Mesothelial cell of epicardium (in vitro differentiated cells): ENCODE results near the gene HERC4. TPM values are rescaled to one million over a fixed set of nuclear protein-coding genes. Genes with fewer than 3 reads are reported as not detected.
"Not testable (repeated sequence)": the region's sequence is repeated elsewhere in the genome, so short reads cannot be mapped to it uniquely, and the experiment has no call there.

Source experiments
- DNase-seq, 2 experiments: peaks; one replicate each; pipeline ENCODE4 v3.0.0; 2021; ENCODE audit warnings: low spot score in 2 of 2; ENCODE audit not compliant: unreplicated experiment in 2 of 2
- H3K27ac Mint-ChIP-seq: 2 replicates; pipeline ENCODE4 v1.8.0; 2021; ENCODE audit warnings: mixed read lengths
- H3K27me3 Mint-ChIP-seq: 2 replicates; pipeline ENCODE4 v1.8.0; 2021; ENCODE audit warnings: low read depth, mixed read lengths
- H3K36me3 Mint-ChIP-seq: 2 replicates; pipeline ENCODE4 v1.8.0; 2021; ENCODE audit warnings: mixed read lengths
- H3K4me1 Mint-ChIP-seq: 2 replicates; pipeline ENCODE4 v1.8.0; 2021; ENCODE audit warnings: mixed read lengths
- H3K4me3 Mint-ChIP-seq: 2 replicates; pipeline ENCODE4 v1.8.0; 2021; ENCODE audit warnings: mild to moderate bottlenecking, moderate library complexity, mixed read lengths
- H3K9me3 Mint-ChIP-seq: 2 replicates; pipeline ENCODE4 v1.8.0; 2021; ENCODE audit warnings: mixed read lengths
- total RNA-seq: library from RNA; stranded (reverse); gene quantifications from 3 replicates; pipeline ENCODE4 v1.2.1, GENCODE V29; 2021
- TF ChIP-seq, protein P1 (sequence below): fragments of 200-600 bp; sonication (generic); IDR thresholded peaks from one replicate; pipeline ENCODE4 v1.5.0; 2021; ENCODE audit warnings: antibody characterized with exemption; ENCODE audit not compliant: unreplicated experiment

The HERC4 gene
- total RNA-seq, 1 donor from 2014 or later: 56.2 TPM

- DNase-seq: peak; percentile 96 to 97
- Mint-ChIP-seq H3K9me3 (no peaks in the 10 kb centered on the region), H3K27me3 (no peaks in the 10 kb centered on the region), H3K27ac (peak within 1 kb of the TSS; percentile 95), H3K4me3 (peak within 1 kb of the TSS; percentile 91), H3K36me3 (peaks cover 16% of the 10 kb centered on the region), H3K4me1 (peaks cover 7% of the 10 kb centered on the region)
- TF ChIP-seq, protein P1, sequence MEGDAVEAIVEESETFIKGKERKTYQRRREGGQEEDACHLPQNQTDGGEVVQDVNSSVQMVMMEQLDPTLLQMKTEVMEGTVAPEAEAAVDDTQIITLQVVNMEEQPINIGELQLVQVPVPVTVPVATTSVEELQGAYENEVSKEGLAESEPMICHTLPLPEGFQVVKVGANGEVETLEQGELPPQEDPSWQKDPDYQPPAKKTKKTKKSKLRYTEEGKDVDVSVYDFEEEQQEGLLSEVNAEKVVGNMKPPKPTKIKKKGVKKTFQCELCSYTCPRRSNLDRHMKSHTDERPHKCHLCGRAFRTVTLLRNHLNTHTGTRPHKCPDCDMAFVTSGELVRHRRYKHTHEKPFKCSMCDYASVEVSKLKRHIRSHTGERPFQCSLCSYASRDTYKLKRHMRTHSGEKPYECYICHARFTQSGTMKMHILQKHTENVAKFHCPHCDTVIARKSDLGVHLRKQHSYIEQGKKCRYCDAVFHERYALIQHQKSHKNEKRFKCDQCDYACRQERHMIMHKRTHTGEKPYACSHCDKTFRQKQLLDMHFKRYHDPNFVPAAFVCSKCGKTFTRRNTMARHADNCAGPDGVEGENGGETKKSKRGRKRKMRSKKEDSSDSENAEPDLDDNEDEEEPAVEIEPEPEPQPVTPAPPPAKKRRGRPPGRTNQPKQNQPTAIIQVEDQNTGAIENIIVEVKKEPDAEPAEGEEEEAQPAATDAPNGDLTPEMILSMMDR: no peak
Observed at GRCh38 chr10:67884313-67884841, 190.7 kb downstream of the HERC4 start, which contains the start of gene SIRT1. Gene SIRT1, plus strand, starts transcription at chr10:67884656. Its CDS starts 66 bp downstream, at chr10:67884722.

GRCh38 chr10:67883710-67884312 lies 191.3 kb downstream of the HERC4 start:
- DNase-seq: no peak
- H3K9me3 Mint-ChIP-seq: no peaks in the 10 kb centered on the region
- H3K4me1 Mint-ChIP-seq: peaks cover 7% of the 10 kb centered on the region
- TF ChIP-seq, protein P1: no peak
- no peaks in the 10 kb centered on the region for H3K27me3 Mint-ChIP-seq
- peak overlapping the region; percentile 79 for H3K4me3 Mint-ChIP-seq
- H3K27ac Mint-ChIP-seq: peak overlapping the region; percentile 95
- peaks cover 11% of the 10 kb centered on the region for H3K36me3 Mint-ChIP-seq

DNA sequence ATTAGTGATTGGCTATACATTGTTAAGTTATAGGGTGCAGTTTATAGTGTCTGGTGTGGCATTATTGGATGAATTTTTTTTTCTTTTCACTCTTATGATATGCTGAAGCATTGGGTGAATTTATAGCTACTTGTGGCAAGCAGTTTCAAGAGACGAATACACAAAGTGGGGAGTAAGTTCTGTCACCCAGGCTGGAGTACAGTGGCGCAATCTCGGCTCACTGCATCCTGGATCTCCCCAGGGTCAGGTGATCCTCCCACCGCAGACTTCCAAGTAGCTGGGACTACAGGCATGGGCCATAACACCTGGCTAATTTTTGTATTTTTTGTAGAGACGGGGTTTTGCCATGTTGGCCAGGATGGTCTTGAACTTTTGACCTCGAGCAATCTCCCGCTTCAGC lies 196.9 kb downstream of the HERC4 start:
- no peaks in the 10 kb centered on the region for H3K4me1 Mint-ChIP-seq
- no peaks in the 10 kb centered on the region for H3K9me3 Mint-ChIP-seq
- no peaks in the 10 kb centered on the region for H3K27me3 Mint-ChIP-seq
- H3K4me3 Mint-ChIP-seq: no peak overlapping the region
- H3K36me3 Mint-ChIP-seq: no peaks in the 10 kb centered on the region
- H3K27ac Mint-ChIP-seq: no peak overlapping the region
- no peak for DNase-seq
- TF ChIP-seq, protein P1: no peak

DNA sequence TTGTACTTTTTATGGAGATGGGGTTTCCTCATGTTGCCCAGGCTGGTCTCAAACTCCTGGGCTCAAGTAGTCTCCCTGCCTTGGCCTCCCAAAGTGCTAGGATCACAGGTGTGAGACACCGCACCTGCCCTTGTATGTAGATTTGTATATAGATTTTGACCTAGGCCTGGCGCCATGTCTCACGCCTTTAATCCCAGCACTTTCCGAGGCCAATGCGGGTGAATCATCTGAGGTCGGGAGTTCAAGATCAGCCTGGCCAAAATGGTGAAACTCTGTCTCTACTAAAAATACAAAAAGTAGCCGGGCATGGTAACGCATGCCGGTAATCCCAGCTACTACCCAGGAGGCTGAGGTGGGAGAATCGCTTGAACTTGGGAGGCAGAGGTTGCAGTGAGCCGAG lies 197.7 kb downstream of the HERC4 start:
- H3K27ac Mint-ChIP-seq, H3K27me3 Mint-ChIP-seq, H3K4me3 Mint-ChIP-seq, H3K36me3 Mint-ChIP-seq, H3K4me1 Mint-ChIP-seq, H3K9me3 Mint-ChIP-seq, DNase-seq: not testable (repeated sequence)

- no peaks in the 10 kb centered on the region for H3K9me3 Mint-ChIP-seq
- no peak overlapping the region for H3K4me3 Mint-ChIP-seq
- H3K4me1 Mint-ChIP-seq: no peaks in the 10 kb centered on the region
- no peak for DNase-seq
- no peak overlapping the region for H3K27ac Mint-ChIP-seq
- TF ChIP-seq, protein P1: no peak
- H3K36me3 Mint-ChIP-seq: no peaks in the 10 kb centered on the region
- no peaks in the 10 kb centered on the region for H3K27me3 Mint-ChIP-seq
Observed at GRCh38 chr10:67875340-67876238, 199.5 kb downstream of the HERC4 start.

Other genes with a start within 250 kb of the HERC4 start
- 8.6 to 9.3 TPM (median 9.2 TPM) in 3 replicates for gene DNAJC12, start 237.1 kb downstream of the HERC4 start, total RNA-seq
- gene SIRT1, start 190.6 kb downstream of the HERC4 start, total RNA-seq: 25.2 to 28.4 TPM (median 26.2 TPM) in 3 replicates
- gene MYPN, start 34.2 kb upstream of the HERC4 start, total RNA-seq: not detected in 3 replicates
- 0.18 to 0.70 TPM (median 0.38 TPM) in 3 replicates for gene ATOH7, start 156.8 kb upstream of the HERC4 start, total RNA-seq